ENCODE measurements around the gene NFKBIB. TPM values are rescaled to one million over a fixed set of nuclear protein-coding genes. Genes with fewer than 3 reads are reported as not detected.
A peak's percentile ranks its signal among the peaks of the same experiment; 100 is the strongest.

The NFKBIB gene
- total RNA-seq, 1 experiment from 2014 or later, result 33.8 TPM

GRCh38 chr19:38877781-38878574 lies 21.8 kb upstream of the NFKBIB start, which contains the start of gene RINL:
RINL (minus strand) TSS chr19:38878275; CDS start chr19:38876742, 1,533 bp downstream.
- Histone ChIP-seq H2AK5ac (ENCODE audit: insufficient read length, low read length) (no peak within 1 kb of the TSS), H2BK5ac (ENCODE audit: insufficient read length, low read length) (no peak within 1 kb of the TSS), H2BK120ac (ENCODE audit: low read depth, low read length, poor library complexity, severe bottlenecking) (no peak within 1 kb of the TSS), H3K23me2 (ENCODE audit: insufficient read length, low read depth, low read length, poor library complexity, severe bottlenecking) (no peaks in the 10 kb centered on the region), H3K4me2 (ENCODE audit: insufficient read depth, insufficient read length, low read length) (no peak within 1 kb of the TSS), H3K9me3 (ENCODE audit: control insufficient read depth, low read depth, low read length) (no peaks in the 10 kb centered on the region), H3K18ac (ENCODE audit: insufficient read length, low read depth, low read length) (no peak within 1 kb of the TSS), H4K20me1 (ENCODE audit: control insufficient read depth, insufficient read depth, insufficient read length) (no peaks in the 10 kb centered on the region), H2BK20ac (ENCODE audit: low read depth, low read length, poor library complexity, severe bottlenecking) (no peak within 1 kb of the TSS), H2BK12ac (ENCODE audit: insufficient read length, low read depth, low read length) (no peak within 1 kb of the TSS), H3K79me1 (ENCODE audit: insufficient read depth, low read depth, low read length, poor library complexity, severe bottlenecking) (no peaks in the 10 kb centered on the region), H3K4me1 (ENCODE audit: insufficient read depth, low read length) (peaks cover 3% of the 10 kb centered on the region; the same call in 1 of the 2 replicates), H2BK15ac (ENCODE audit: low read depth, low read length) (no peak within 1 kb of the TSS), H3K27ac (ENCODE audit: insufficient read length, low read depth, low read length) (no peak within 1 kb of the TSS), H3K56ac (ENCODE audit: insufficient read length, low read depth, low read length) (no peak within 1 kb of the TSS), H4K91ac (ENCODE audit: insufficient read length, low read depth, low read length) (no peak within 1 kb of the TSS), H3K27me3 (ENCODE audit: insufficient read depth, low read length) (peaks cover 2% of the 10 kb centered on the region; the same call in 1 of the 2 replicates), H3T11ph (ENCODE audit: low read length) (no peak within 1 kb of the TSS), H4K5ac (ENCODE audit: insufficient read length, low read depth, low read length) (no peak within 1 kb of the TSS), H3K4ac (ENCODE audit: low read depth, low read length) (no peak within 1 kb of the TSS), H2AFZ (ENCODE audit: low read length) (no peak within 1 kb of the TSS), H3K14ac (ENCODE audit: insufficient read depth, low read length) (no peak within 1 kb of the TSS), H4K8ac (replicated peaks; ENCODE audit: insufficient read length, low read depth, low read length) (no peak within 1 kb of the TSS), H3K79me2 (ENCODE audit: insufficient read depth, low read length) (no peaks in the 10 kb centered on the region), H3K23ac (ENCODE audit: insufficient read length, low read depth, low read length) (no peak within 1 kb of the TSS), H3K9ac (ENCODE audit: extremely low read depth, insufficient read length, low read length) (no peak within 1 kb of the TSS)
- Mint-ChIP-seq H3K4me1 (peaks cover 19 to 34% of the 10 kb centered on the region in 2 experiments), H3K27ac (peak within 1 kb of the TSS in 2 of 3 experiments; percentile 77 to 94; a peak in 2 of 7 replicates), H3K36me3 (ENCODE audit: insufficient read depth in 1 of 3, low read depth in 3 of 3) (no peaks in the 10 kb centered on the region; a peak in 1 of 7 replicates), H3K9me3 (no peaks in the 10 kb centered on the region), H3K27me3 (ENCODE audit: low read depth) (no peaks in the 10 kb centered on the region), H3K4me3 (peak within 1 kb of the TSS in 1 of 2 experiments; percentile 68; a peak in 3 of 5 replicates)
- TF ChIP-seq CTCF (conservative IDR thresholded peaks at IDR 0.05), result no peak
- DNase-seq, result peak; percentile 48
- WGBS (ENCODE audit: extremely low coverage, insufficient read length, low lambda C conversion rate), result no CpG with 5 or more reads among the region's 11 CpGs
